GM12865 (cell line): Measurements from ENCODE around the gene ATP13A4.
"Not testable (repeated sequence)": the region's sequence is repeated elsewhere in the genome, so short reads cannot be mapped to it uniquely, and the experiment has no call there.

Source experiments
- DNase-seq: peaks from one replicate; pipeline ENCODE4 v3.0.0; 2010; ENCODE audit warnings: low read depth
- H3K4me3 ChIP-seq: 2 replicates; pipeline ENCODE4 v1.5.1; 2011; ENCODE audit warnings: mild to moderate bottlenecking, low read depth, low read length, control low read depth
- CTCF ChIP-seq: IDR thresholded peaks from 2 replicates; pipeline ENCODE4 v1.5.1; 2011; ENCODE audit warnings: low read length, control low read depth, low read depth, inconsistent platforms; ENCODE audit not compliant: insufficient read depth; ENCODE audit errors: missing control alignments

ATP13A4 gene

DNA sequence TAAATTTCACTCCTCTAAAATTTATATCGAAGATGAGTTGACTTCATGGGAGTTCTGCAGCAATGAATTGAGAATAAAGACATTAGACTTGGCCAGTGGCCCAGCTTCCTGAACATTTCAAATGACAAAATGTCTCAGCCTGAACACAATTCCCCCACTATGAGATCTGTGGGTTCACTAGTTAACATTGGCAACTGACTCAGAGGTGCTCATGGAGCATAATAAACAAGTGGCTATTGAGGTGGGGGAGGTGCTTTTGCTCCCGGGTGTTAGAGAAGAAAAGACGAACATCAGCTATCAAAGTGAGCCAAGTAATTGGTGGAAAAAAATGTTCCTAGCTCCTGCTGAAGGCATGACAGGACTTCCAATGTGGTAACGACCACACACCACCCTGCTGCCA lies 6.3 kb downstream of the ATP13A4 start:
- no peak for TF ChIP-seq CTCF
- DNase-seq = no peak
- no peak overlapping the region for H3K4me3 ChIP-seq

- TF ChIP-seq CTCF = no peak
- no peak overlapping the region for H3K4me3 ChIP-seq
- DNase-seq = no peak
These were observed 8.6 kb downstream of the ATP13A4 start for GRCh38 chr3:193546129-193546528.

DNA sequence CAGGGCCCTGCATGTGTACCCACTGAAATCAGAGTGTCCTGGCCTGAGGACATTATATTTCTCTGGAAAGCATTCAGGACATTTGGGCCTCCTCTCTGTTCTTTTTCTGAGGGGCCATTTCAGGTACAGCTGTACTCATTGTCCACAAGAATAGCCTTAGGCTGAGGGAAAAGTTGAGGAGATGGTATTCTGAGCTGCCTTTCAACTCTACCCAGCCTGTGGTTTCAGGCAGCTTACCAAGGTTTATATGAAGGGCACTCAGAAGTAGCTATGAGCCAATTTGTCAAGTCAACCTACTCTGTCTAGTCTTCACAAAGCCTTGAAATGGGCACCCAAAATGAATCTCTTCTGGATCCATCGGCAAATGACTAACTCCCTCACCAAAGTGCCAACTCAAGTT lies 9.4 kb downstream of the ATP13A4 start:
- no peak overlapping the region for H3K4me3 ChIP-seq
- no peak for DNase-seq
- no peak for TF ChIP-seq CTCF

GRCh38 chr3:193544289-193544688 lies 10.4 kb downstream of the ATP13A4 start:
- H3K4me3 ChIP-seq = no peak overlapping the region
- no peak for TF ChIP-seq CTCF
- no peak for DNase-seq

DNA sequence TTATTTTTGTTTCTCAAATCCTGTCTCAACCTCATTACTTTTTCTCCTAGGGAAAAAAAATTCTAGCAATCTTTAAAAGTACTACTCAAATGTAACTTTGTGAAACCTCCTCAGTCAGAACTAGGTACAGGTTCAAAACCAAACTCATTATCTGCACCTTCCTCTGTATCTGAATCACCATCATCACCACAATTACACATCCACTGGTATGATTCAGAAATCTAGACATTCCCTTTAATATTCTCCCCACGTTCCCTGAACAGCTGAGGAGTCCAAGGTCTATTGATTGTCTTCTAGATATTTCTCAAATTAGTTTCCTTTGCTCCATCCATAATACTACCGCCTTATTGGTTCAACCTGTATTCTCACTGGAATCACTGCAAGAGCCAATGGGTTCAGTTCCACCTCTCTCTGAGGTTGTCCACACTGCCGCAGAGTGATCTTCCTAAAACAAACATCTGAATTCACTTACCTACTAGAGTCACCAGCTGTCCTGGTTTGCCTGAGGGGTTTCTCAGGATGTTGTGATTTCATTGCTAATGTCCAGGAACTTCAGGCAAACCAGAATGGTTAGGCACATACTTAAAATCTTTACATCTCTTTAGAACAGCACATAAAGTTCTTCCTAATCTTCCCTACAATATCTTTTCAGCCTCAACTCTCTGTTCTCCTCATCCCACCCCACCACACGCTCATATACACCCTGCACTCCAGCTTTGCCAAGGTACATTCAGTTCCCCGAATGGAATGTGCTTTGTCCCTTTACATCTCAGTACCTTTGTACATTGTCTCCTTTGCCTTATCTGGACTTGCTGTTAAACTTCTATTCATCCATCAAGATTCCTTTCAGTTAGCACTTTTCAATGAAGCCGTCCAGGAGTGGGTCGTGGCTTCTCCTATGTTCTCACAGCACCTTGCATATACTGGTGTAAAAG lies 24.2 kb downstream of the ATP13A4 start:
- no peak for DNase-seq
- TF ChIP-seq CTCF = no peak
- no peak overlapping the region for H3K4me3 ChIP-seq

DNA sequence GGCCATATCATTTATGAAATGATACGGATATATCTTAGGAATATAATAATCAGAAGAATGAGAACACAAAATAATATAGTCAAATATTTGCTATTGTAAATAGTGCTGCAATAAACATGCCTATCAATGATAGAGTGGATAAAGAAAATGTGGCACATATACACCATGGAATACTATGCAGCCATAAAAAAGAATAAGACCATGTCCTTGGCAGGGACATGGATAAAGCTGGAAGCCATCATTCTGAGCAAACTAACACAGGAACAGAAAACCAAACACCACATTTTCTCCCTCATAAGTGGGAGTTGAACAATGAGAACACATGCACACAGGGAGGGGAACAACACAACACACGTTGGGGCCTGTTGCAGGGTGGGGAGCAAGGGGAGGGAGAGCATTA lies 28.6 kb downstream of the ATP13A4 start:
- not testable (repeated sequence) for H3K4me3 ChIP-seq, DNase-seq

DNA sequence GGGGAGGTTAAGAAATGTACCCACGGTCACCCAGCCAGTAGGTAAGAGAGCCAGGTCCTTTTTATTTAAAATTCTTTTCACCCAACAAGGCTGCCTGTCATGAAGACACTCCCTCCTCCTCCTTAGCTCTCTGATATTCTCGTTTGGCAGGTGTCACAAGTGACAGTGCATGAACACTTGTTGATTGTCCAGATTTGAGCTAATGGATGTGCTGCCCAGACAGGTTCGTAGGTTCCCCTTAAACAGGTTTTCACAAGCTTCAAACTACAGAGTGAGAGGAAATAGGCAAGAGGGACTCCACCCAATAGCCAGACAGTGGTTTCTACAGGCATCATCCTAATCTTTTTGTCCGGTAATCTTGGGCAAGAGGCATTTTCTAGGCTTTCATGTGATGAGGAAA lies 32.2 kb downstream of the ATP13A4 start:
- no peak overlapping the region for H3K4me3 ChIP-seq
- TF ChIP-seq CTCF = no peak
- DNase-seq = no peak
